ENCODE results near the gene ZNF780A. TPM values are rescaled to one million over a fixed set of nuclear protein-coding genes. Genes with fewer than 3 reads are reported as not detected.
A peak's percentile ranks its signal among the peaks of the same experiment; 100 is the strongest.
"Not testable (repeated sequence)": the region's sequence is repeated elsewhere in the genome, so short reads cannot be mapped to it uniquely, and the experiment has no call there.

ZNF780A gene
- total and polyA plus RNA-seq, 5 donors: 10.2 to 18.5 (median 12.2) TPM

- Histone ChIP-seq H3K4me3 (ENCODE audit: low read length) (no peak overlapping the region), H3K27ac (ENCODE audit: low read length) (no peak overlapping the region), H3K4me1 (ENCODE audit: control insufficient read depth, insufficient read depth, low read length) (no peaks in the 10 kb centered on the region), H3K9me3 (ENCODE audit: control insufficient read depth, low read length) (no peaks in the 10 kb centered on the region), H3K27me3 (ENCODE audit: control insufficient read depth, insufficient read depth) (no peaks in the 10 kb centered on the region)
- ATAC-seq: no peak
- no peak for DNase-seq
- intact Hi-C loops (cut with DNase I): no loop called here
Observed at GRCh38 chr19:40116075-40116474, 25.3 kb upstream of the ZNF780A start.

GRCh38 chr19:40114119-40114518, 23.4 kb upstream of the ZNF780A start:
- intact Hi-C loops (cut with DNase I); H3K4me1 ChIP-seq (ENCODE audit: control insufficient read depth, insufficient read depth, low read length); H3K27me3 ChIP-seq (ENCODE audit: control insufficient read depth, insufficient read depth); H3K4me3 ChIP-seq (ENCODE audit: low read length); H3K27ac ChIP-seq (ENCODE audit: low read length); H3K9me3 ChIP-seq (ENCODE audit: control insufficient read depth, low read length); ATAC-seq; DNase-seq: not testable (repeated sequence)
- WGBS: 87% methylated on average over 3 of the region's 6 CpGs

- ATAC-seq; intact Hi-C loops (cut with DNase I): not testable (repeated sequence)
Observed at GRCh38 chr19:40112271-40112670, 21.5 kb upstream of the ZNF780A start.

GRCh38 chr19:40110570-40110969, 19.8 kb upstream of the ZNF780A start:
- no peaks in the 10 kb centered on the region for H3K9me3 ChIP-seq (ENCODE audit: control insufficient read depth, low read length)
- intact Hi-C loops (cut with DNase I): no loop called here
- ATAC-seq (no peak), DNase-seq (no peak)
- no peaks in the 10 kb centered on the region for H3K4me1 ChIP-seq (ENCODE audit: control insufficient read depth, insufficient read depth, low read length)
- no peak overlapping the region for H3K4me3 ChIP-seq (ENCODE audit: low read length)
- H3K27ac ChIP-seq (ENCODE audit: low read length): no peak overlapping the region
- WGBS: 84% methylated on average over 2 of the region's 2 CpGs
- H3K27me3 ChIP-seq (ENCODE audit: control insufficient read depth, insufficient read depth): no peaks in the 10 kb centered on the region

More at GRCh38 chr19:40112271-40112670, 21.5 kb upstream of the ZNF780A start:
- not testable (repeated sequence) for H3K4me1 ChIP-seq (ENCODE audit: control insufficient read depth, insufficient read depth, low read length); H3K27ac ChIP-seq (ENCODE audit: low read length); H3K9me3 ChIP-seq (ENCODE audit: control insufficient read depth, low read length); H3K27me3 ChIP-seq (ENCODE audit: control insufficient read depth, insufficient read depth); H3K4me3 ChIP-seq (ENCODE audit: low read length); DNase-seq
- 60% methylated on average over 4 of the region's 4 CpGs for WGBS

GRCh38 chr19:40104754-40105153, 14.0 kb upstream of the ZNF780A start:
- WGBS: 52% methylated on average over 1 of the region's 1 CpG
- ATAC-seq (no peak), DNase-seq (no peak)
- Histone ChIP-seq H3K4me1 (ENCODE audit: control insufficient read depth, insufficient read depth, low read length) (no peaks in the 10 kb centered on the region), H3K27ac (ENCODE audit: low read length) (no peak overlapping the region), H3K4me3 (ENCODE audit: low read length) (no peak overlapping the region), H3K27me3 (ENCODE audit: control insufficient read depth, insufficient read depth) (no peaks in the 10 kb centered on the region), H3K9me3 (ENCODE audit: control insufficient read depth, low read length) (no peaks in the 10 kb centered on the region)
- intact Hi-C loops (cut with DNase I): no loop called here

- 87% methylated on average over 4 of the region's 4 CpGs for WGBS
- Histone ChIP-seq H3K4me1 (ENCODE audit: control insufficient read depth, insufficient read depth, low read length) (no peaks in the 10 kb centered on the region), H3K27ac (ENCODE audit: low read length) (no peak overlapping the region), H3K4me3 (ENCODE audit: low read length) (no peak overlapping the region), H3K9me3 (ENCODE audit: control insufficient read depth, low read length) (no peaks in the 10 kb centered on the region), H3K27me3 (ENCODE audit: control insufficient read depth, insufficient read depth) (no peaks in the 10 kb centered on the region)
- intact Hi-C loops (cut with DNase I): no loop called here
- DNase-seq (no peak), ATAC-seq (no peak)
Observed at GRCh38 chr19:40103600-40103999, 12.9 kb upstream of the ZNF780A start.

- Histone ChIP-seq H3K27me3 (ENCODE audit: control insufficient read depth, insufficient read depth) (no peaks in the 10 kb centered on the region), H3K27ac (ENCODE audit: low read length) (no peak overlapping the region), H3K9me3 (ENCODE audit: control insufficient read depth, low read length) (no peaks in the 10 kb centered on the region), H3K4me1 (ENCODE audit: control insufficient read depth, insufficient read depth, low read length) (no peaks in the 10 kb centered on the region), H3K4me3 (ENCODE audit: low read length) (no peak overlapping the region)
- no peak for DNase-seq
- intact Hi-C loops (cut with DNase I): no loop called here
- 76% methylated on average over 1 of the region's 1 CpG for WGBS
- no peak for ATAC-seq
Observed at GRCh38 chr19:40101813-40102212, 11.1 kb upstream of the ZNF780A start.

GRCh38 chr19:40093416-40093815, 2.7 kb upstream of the ZNF780A start:
- Histone ChIP-seq H3K4me1 (ENCODE audit: control insufficient read depth, insufficient read depth, low read length) (peaks cover 2% of the 10 kb centered on the region), H3K27ac (ENCODE audit: low read length) (no peak overlapping the region), H3K27me3 (ENCODE audit: control insufficient read depth, insufficient read depth) (no peaks in the 10 kb centered on the region), H3K4me3 (ENCODE audit: low read length) (no peak overlapping the region), H3K9me3 (ENCODE audit: control insufficient read depth, low read length) (no peaks in the 10 kb centered on the region)
- intact Hi-C loops (cut with DNase I): no loop called here
- DNase-seq: no peak
- 89% methylated on average over 1 of the region's 1 CpG for WGBS
- no peak for ATAC-seq

- no peak overlapping the region for H3K27ac ChIP-seq (ENCODE audit: low read length)
- H3K27me3 ChIP-seq (ENCODE audit: control insufficient read depth, insufficient read depth): no peaks in the 10 kb centered on the region
- H3K4me3 ChIP-seq (ENCODE audit: low read length): peak overlapping the region; percentile 70
- intact Hi-C loops (cut with DNase I): no loop called here
- H3K9me3 ChIP-seq (ENCODE audit: control insufficient read depth, low read length): no peaks in the 10 kb centered on the region
- no peak for DNase-seq
- no peak for ATAC-seq
- H3K4me1 ChIP-seq (ENCODE audit: control insufficient read depth, insufficient read depth, low read length): peaks cover 2% of the 10 kb centered on the region
- 43% methylated on average over 10 of the region's 10 CpGs for WGBS
Observed at GRCh38 chr19:40091205-40092129, 724 bp upstream of the ZNF780A start.

GRCh38 chr19:40089462-40089861, 1.3 kb downstream of the ZNF780A start:
- peak overlapping the region; percentile 70 for H3K4me3 ChIP-seq (ENCODE audit: low read length)
- ATAC-seq: peak; percentile 20 to 30
- peak in 2 of 3 donors; percentile 22 to 48 for DNase-seq
- H3K27ac ChIP-seq (ENCODE audit: low read length): no peak overlapping the region
- peaks cover 2% of the 10 kb centered on the region for H3K4me1 ChIP-seq (ENCODE audit: control insufficient read depth, insufficient read depth, low read length)
- no peaks in the 10 kb centered on the region for H3K9me3 ChIP-seq (ENCODE audit: control insufficient read depth, low read length)
- intact Hi-C loops (cut with DNase I): no loop called here
- H3K27me3 ChIP-seq (ENCODE audit: control insufficient read depth, insufficient read depth): no peaks in the 10 kb centered on the region
- 43% methylated on average over 4 of the region's 4 CpGs for WGBS

- Histone ChIP-seq H3K9me3 (ENCODE audit: control insufficient read depth, low read length) (no peaks in the 10 kb centered on the region), H3K4me3 (ENCODE audit: low read length) (no peak overlapping the region), H3K4me1 (ENCODE audit: control insufficient read depth, insufficient read depth, low read length) (peaks cover 2% of the 10 kb centered on the region), H3K27ac (ENCODE audit: low read length) (no peak overlapping the region), H3K27me3 (ENCODE audit: control insufficient read depth, insufficient read depth) (no peaks in the 10 kb centered on the region)
- ATAC-seq: no peak
- 96% methylated on average over 5 of the region's 5 CpGs for WGBS
- intact Hi-C loops (cut with DNase I): no loop called here
- DNase-seq: no peak
Observed at GRCh38 chr19:40088299-40089047, 2.3 kb downstream of the ZNF780A start.
